Nephron progenitor cell (in vitro differentiated cells): ENCODE data around the gene INSYN1.

ENCODE experiments used
- DNase-seq: peaks from one replicate; pipeline ENCODE4 v3.0.0; 2021
- H3K27ac Mint-ChIP-seq: 2 replicates; pipeline ENCODE4 v1.8.0; 2021; ENCODE audit warnings: mild to moderate bottlenecking, moderate library complexity, mixed read lengths
- H3K27me3 Mint-ChIP-seq: 2 replicates; pipeline ENCODE4 v1.8.0; 2021; ENCODE audit warnings: mild to moderate bottlenecking, low read depth, mixed read lengths; ENCODE audit not compliant: poor library complexity
- H3K36me3 Mint-ChIP-seq: 2 replicates; pipeline ENCODE4 v1.8.0; 2021; ENCODE audit warnings: low read depth, mixed read lengths
- H3K4me1 Mint-ChIP-seq: 2 replicates; pipeline ENCODE4 v1.8.0; 2021; ENCODE audit warnings: mixed read lengths
- H3K4me3 Mint-ChIP-seq: 2 replicates; pipeline ENCODE4 v1.8.0; 2021; ENCODE audit warnings: mild to moderate bottlenecking, moderate library complexity, mixed read lengths
- H3K9me3 Mint-ChIP-seq: 2 replicates; pipeline ENCODE4 v1.8.0; 2021; ENCODE audit warnings: mild to moderate bottlenecking, moderate library complexity, mixed read lengths
- CTCF ChIP-seq: fragments of 200-600 bp; sonication (generic); IDR thresholded peaks from 2 replicates; pipeline ENCODE4 v1.5.0; 2021; ENCODE audit warnings: antibody characterized with exemption

INSYN1 gene

DNA sequence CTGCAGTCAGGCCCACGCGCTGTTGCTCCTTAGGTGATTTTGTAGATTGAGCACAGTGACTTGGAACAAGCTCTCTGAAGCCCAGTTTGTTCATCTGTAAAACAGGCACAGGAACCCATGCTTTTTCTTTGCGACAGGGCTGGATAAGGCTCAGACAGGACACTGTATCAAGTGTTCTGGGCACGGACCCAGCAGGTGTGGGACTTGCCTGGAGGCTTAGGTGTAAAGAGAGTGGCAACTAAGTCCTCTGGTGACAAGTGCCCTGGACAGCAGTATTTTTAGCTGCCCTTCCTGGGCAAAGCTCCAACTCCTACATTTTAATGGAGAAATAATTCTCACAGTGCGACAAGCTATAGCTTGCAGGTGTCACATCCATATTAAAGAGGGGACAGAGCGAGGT lies 36.7 kb downstream of the INSYN1 start:
- no peaks in the 10 kb centered on the region for H3K4me1 Mint-ChIP-seq
- no peaks in the 10 kb centered on the region for H3K27me3 Mint-ChIP-seq
- H3K36me3 Mint-ChIP-seq: peaks cover 30% of the 10 kb centered on the region
- no peak overlapping the region for H3K27ac Mint-ChIP-seq
- no peak for DNase-seq
- H3K4me3 Mint-ChIP-seq: no peak overlapping the region
- H3K9me3 Mint-ChIP-seq: no peaks in the 10 kb centered on the region
- TF ChIP-seq CTCF: no peak

DNA sequence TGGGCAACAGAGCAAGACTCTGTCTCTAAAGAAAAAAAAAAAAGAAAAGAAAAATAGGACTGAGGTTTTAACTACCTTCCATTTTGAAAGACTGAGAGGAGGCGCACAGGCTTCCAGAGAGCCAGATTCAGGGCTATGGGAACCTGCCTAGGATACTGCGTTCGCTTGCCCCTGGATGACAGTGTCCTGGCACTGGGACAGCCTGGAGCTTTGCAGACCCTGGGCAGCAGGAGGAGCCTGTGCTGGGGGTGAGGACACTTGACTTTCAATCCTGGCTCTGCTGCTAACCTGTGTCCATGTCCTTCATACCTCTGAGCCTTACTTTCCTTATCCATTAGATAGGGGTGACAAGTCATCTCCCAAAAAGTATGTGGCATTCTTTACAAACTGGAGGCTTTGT lies 37.7 kb downstream of the INSYN1 start:
- Mint-ChIP-seq H3K27ac (peak overlapping the region; percentile 77), H3K4me3 (no peak overlapping the region), H3K36me3 (peaks cover 40% of the 10 kb centered on the region), H3K9me3 (no peaks in the 10 kb centered on the region), H3K4me1 (no peaks in the 10 kb centered on the region), H3K27me3 (no peaks in the 10 kb centered on the region)
- no peak for DNase-seq
- no peak for TF ChIP-seq CTCF

GRCh38 chr15:73714695-73715301 lies 38.4 kb downstream of the INSYN1 start:
- Mint-ChIP-seq H3K4me3 (no peak overlapping the region), H3K27ac (peak overlapping the region; percentile 83), H3K27me3 (no peaks in the 10 kb centered on the region), H3K36me3 (peaks cover 43% of the 10 kb centered on the region), H3K4me1 (no peaks in the 10 kb centered on the region), H3K9me3 (no peaks in the 10 kb centered on the region)
- TF ChIP-seq CTCF: no peak
- no peak for DNase-seq

DNA sequence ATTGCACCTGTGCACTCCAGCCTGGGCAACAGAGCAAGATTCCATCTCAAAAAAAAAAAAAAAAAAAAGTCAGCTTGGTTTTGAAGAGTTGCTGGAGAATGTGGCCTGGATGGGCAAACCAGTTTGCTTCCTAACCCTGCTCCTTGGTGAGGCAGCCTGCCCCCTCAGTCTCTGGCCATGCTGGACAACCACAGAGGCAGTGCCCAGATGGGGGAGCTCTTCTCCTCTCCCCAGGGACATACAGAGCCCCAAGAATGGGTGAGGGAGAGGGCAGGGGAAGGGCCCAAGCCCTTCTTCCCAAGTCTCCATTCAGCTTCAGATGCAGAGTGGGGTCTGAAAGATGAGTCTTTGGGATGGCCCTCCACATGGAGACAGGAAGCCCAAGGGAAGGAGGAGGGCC lies 41.0 kb downstream of the INSYN1 start:
- Mint-ChIP-seq H3K27ac (no peak overlapping the region), H3K4me3 (no peak overlapping the region), H3K36me3 (peaks cover 65% of the 10 kb centered on the region), H3K4me1 (no peaks in the 10 kb centered on the region), H3K9me3 (no peaks in the 10 kb centered on the region), H3K27me3 (no peaks in the 10 kb centered on the region)
- no peak for TF ChIP-seq CTCF
- DNase-seq: no peak

DNA sequence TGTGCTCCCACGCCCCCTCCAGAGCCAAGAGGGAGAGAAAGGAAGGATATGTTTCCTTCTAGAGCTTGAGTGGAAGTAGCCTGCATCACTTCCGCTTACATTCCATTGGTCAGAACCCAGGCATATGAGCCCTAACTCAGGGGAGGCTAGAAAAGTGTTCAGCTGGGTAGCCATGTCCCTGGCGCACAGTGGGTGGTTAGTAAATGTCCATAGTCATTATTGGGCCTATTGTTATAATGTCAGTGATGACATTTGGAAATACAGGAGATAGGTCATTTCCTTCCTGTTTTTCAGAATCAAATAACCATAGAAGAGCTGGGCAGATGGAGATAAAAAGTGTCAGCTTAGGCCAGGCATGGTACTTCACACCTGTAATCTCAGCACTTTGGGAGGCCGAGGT lies 41.6 kb downstream of the INSYN1 start:
- Mint-ChIP-seq H3K4me1 (no peaks in the 10 kb centered on the region), H3K9me3 (no peaks in the 10 kb centered on the region), H3K36me3 (peaks cover 71% of the 10 kb centered on the region), H3K27ac (no peak overlapping the region), H3K4me3 (no peak overlapping the region), H3K27me3 (no peaks in the 10 kb centered on the region)
- DNase-seq: no peak
- TF ChIP-seq CTCF: no peak

GRCh38 chr15:73710321-73710720 lies 42.8 kb downstream of the INSYN1 start:
- H3K4me1 Mint-ChIP-seq: no peaks in the 10 kb centered on the region
- no peak overlapping the region for H3K27ac Mint-ChIP-seq
- no peak for TF ChIP-seq CTCF
- H3K36me3 Mint-ChIP-seq: peaks cover 78% of the 10 kb centered on the region
- no peak overlapping the region for H3K4me3 Mint-ChIP-seq
- DNase-seq: no peak
- H3K27me3 Mint-ChIP-seq: no peaks in the 10 kb centered on the region
- H3K9me3 Mint-ChIP-seq: no peaks in the 10 kb centered on the region
